Measurements from ENCODE around the gene HGFAC.

The HGFAC gene

GRCh38 chr4:3492741-3493719, 51.3 kb downstream of the HGFAC start:
- no peak for DNase-seq

- no peak for DNase-seq
Measured at GRCh38 chr4:3493720-3494461, 52.1 kb downstream of the HGFAC start.

- no peak for DNase-seq
Measured at GRCh38 chr4:3494462-3494871, 52.7 kb downstream of the HGFAC start.

GRCh38 chr4:3495204-3495975, 53.6 kb downstream of the HGFAC start:
- no peak for DNase-seq

GRCh38 chr4:3496021-3496420, 54.3 kb downstream of the HGFAC start:
- no peak for DNase-seq

- no peak for DNase-seq
Measured at GRCh38 chr4:3497095-3497494, 55.3 kb downstream of the HGFAC start.

- DNase-seq = no peak
Measured at GRCh38 chr4:3497523-3498389, 56.0 kb downstream of the HGFAC start.

GRCh38 chr4:3498407-3498806, 56.6 kb downstream of the HGFAC start:
- no peak for DNase-seq

Measured in GOT3 (cell line).